ENCODE measurements around the gene USH1C. TPM values are rescaled to one million over a fixed set of nuclear protein-coding genes. Genes with fewer than 3 reads are reported as not detected.

Gene USH1C
- total RNA-seq, 1 experiment from 2014 or later, result 1.0 TPM

DNA sequence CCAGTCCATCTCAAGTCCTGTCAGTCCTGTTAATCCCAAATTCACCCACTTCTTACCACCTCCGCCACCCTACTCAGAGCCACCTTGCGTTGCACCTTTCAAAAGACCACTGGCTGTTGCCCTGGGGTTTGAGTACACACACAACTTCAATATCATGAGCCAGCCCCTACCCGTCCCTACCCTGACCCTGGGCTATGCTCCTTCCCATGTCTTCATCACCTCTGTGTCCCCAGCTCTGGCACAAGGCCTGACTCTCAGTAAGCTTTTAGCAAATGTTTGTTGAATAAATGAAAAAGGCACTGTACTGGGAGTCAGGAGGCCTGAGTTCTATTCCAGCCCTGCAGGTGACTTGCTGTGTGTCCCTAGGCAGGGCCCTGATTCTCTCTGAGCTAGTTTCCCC, 29.3 kb upstream of the USH1C start:
- Histone ChIP-seq H3K23ac (ENCODE audit: insufficient read length, low read depth, low read length) (no peak overlapping the region), H3K79me2 (ENCODE audit: insufficient read depth, low read length) (no peaks in the 10 kb centered on the region), H3K27me3 (ENCODE audit: insufficient read depth, low read length) (no peaks in the 10 kb centered on the region), H3K23me2 (ENCODE audit: insufficient read length, low read depth, low read length, poor library complexity, severe bottlenecking) (no peaks in the 10 kb centered on the region), H2BK5ac (ENCODE audit: insufficient read length, low read length) (no peak overlapping the region), H4K91ac (ENCODE audit: insufficient read length, low read depth, low read length) (no peak overlapping the region), H3K27ac (ENCODE audit: insufficient read length, low read depth, low read length) (no peak overlapping the region), H4K5ac (ENCODE audit: insufficient read length, low read depth, low read length) (no peak overlapping the region), H2AK5ac (ENCODE audit: insufficient read length, low read length) (no peak overlapping the region), H2BK120ac (ENCODE audit: low read depth, low read length, poor library complexity, severe bottlenecking) (no peak overlapping the region), H3K4me1 (ENCODE audit: insufficient read depth, low read length) (no peaks in the 10 kb centered on the region), H2BK12ac (ENCODE audit: insufficient read length, low read depth, low read length) (no peak overlapping the region), H4K8ac (replicated peaks; ENCODE audit: insufficient read length, low read depth, low read length) (no peak overlapping the region), H3K4me2 (ENCODE audit: insufficient read depth, insufficient read length, low read length) (no peak overlapping the region), H2AFZ (ENCODE audit: low read length) (no peak overlapping the region), H2BK15ac (ENCODE audit: low read depth, low read length) (no peak overlapping the region), H3K14ac (ENCODE audit: insufficient read depth, low read length) (no peak overlapping the region), H3K9ac (ENCODE audit: extremely low read depth, insufficient read length, low read length) (no peak overlapping the region), H2BK20ac (ENCODE audit: low read depth, low read length, poor library complexity, severe bottlenecking) (no peak overlapping the region), H3K56ac (ENCODE audit: insufficient read length, low read depth, low read length) (no peak overlapping the region), H3K79me1 (ENCODE audit: insufficient read depth, low read depth, low read length, poor library complexity, severe bottlenecking) (no peaks in the 10 kb centered on the region), H3K4ac (ENCODE audit: low read depth, low read length) (no peak overlapping the region), H3T11ph (ENCODE audit: low read length) (no peak overlapping the region), H4K20me1 (ENCODE audit: control insufficient read depth, insufficient read depth, insufficient read length) (no peaks in the 10 kb centered on the region), H3K18ac (ENCODE audit: insufficient read length, low read depth, low read length) (no peak overlapping the region), H3K9me3 (ENCODE audit: control insufficient read depth, low read depth, low read length) (no peaks in the 10 kb centered on the region)
- no CpG with 5 or more reads among the region's 3 CpGs for WGBS (ENCODE audit: extremely low coverage, insufficient read length, low lambda C conversion rate)
- Mint-ChIP-seq H3K27me3 (ENCODE audit: low read depth) (peaks cover 9% of the 10 kb centered on the region), H3K9me3 (no peaks in the 10 kb centered on the region), H3K4me1 (peaks cover 10 to 28% of the 10 kb centered on the region in 2 experiments), H3K27ac (no peak overlapping the region), H3K4me3 (no peak overlapping the region), H3K36me3 (ENCODE audit: insufficient read depth in 1 of 3, low read depth in 3 of 3) (no peaks in the 10 kb centered on the region)
- TF ChIP-seq, protein P1, sequence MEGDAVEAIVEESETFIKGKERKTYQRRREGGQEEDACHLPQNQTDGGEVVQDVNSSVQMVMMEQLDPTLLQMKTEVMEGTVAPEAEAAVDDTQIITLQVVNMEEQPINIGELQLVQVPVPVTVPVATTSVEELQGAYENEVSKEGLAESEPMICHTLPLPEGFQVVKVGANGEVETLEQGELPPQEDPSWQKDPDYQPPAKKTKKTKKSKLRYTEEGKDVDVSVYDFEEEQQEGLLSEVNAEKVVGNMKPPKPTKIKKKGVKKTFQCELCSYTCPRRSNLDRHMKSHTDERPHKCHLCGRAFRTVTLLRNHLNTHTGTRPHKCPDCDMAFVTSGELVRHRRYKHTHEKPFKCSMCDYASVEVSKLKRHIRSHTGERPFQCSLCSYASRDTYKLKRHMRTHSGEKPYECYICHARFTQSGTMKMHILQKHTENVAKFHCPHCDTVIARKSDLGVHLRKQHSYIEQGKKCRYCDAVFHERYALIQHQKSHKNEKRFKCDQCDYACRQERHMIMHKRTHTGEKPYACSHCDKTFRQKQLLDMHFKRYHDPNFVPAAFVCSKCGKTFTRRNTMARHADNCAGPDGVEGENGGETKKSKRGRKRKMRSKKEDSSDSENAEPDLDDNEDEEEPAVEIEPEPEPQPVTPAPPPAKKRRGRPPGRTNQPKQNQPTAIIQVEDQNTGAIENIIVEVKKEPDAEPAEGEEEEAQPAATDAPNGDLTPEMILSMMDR (conservative IDR thresholded peaks at IDR 0.05), result no peak
- no peak for DNase-seq
